Measurements from ENCODE around the gene ATP11A. TPM values are rescaled to one million over a fixed set of nuclear protein-coding genes. Genes with fewer than 3 reads are reported as not detected.

ATP11A gene
- total RNA-seq, 2 donors from 2014 or later: 15.2 to 38.4 TPM

DNA sequence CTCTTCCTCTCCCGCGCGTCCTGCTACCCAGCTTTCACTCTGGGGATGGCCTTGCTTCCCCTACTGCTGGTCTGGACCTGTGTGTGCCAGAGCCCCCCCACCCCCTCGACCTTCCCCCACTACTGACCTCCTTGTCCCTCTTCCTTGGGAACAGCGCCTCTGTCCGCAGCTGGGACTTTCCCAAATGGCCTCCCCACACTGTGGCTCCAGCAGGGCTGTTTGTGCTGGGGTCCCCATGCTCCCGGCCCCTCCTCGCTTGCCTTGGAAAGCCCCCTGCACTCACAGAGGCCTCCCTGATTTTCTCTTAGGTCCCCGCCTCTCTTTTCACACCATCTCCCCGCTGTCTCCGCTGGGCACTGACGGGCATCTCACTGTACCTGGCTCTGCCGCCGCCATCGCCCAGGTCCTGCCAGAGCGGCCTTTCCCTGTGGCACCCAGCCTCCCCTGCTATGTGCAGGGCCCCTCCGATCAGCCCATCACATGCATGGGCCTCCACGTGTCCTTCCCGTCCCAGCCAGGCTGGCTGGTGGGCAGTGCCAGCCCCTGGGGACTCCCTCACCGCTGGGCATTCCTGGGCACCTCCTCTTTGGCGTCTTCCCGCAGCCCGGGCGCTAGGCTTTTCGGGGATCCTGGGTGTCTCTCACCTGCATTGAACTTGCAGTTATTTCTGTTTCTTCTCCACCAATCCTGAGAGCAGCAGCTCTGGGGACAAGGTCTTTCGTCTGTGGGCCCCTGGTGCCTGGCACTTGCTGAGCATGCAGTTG is 118.7 kb downstream of the ATP11A start:
- no peak for ATAC-seq (ENCODE audit: insufficient number of reproducible peaks, low FRiP score, low read depth)
- Histone ChIP-seq H3K36me3 (peaks cover 4% of the 10 kb centered on the region), H3K27ac (no peak overlapping the region), H3K4me1 (ENCODE audit: control insufficient read depth in 1 of 2, low read depth in 2 of 2) (no peaks in the 10 kb centered on the region), H3K27me3 (replicated peaks; ENCODE audit: insufficient read depth) (no peaks in the 10 kb centered on the region), H3K4me3 (no peak overlapping the region), H3K9me3 (no peaks in the 10 kb centered on the region)
- no peak for DNase-seq (ENCODE audit: low spot score)
- TF ChIP-seq, protein P1, sequence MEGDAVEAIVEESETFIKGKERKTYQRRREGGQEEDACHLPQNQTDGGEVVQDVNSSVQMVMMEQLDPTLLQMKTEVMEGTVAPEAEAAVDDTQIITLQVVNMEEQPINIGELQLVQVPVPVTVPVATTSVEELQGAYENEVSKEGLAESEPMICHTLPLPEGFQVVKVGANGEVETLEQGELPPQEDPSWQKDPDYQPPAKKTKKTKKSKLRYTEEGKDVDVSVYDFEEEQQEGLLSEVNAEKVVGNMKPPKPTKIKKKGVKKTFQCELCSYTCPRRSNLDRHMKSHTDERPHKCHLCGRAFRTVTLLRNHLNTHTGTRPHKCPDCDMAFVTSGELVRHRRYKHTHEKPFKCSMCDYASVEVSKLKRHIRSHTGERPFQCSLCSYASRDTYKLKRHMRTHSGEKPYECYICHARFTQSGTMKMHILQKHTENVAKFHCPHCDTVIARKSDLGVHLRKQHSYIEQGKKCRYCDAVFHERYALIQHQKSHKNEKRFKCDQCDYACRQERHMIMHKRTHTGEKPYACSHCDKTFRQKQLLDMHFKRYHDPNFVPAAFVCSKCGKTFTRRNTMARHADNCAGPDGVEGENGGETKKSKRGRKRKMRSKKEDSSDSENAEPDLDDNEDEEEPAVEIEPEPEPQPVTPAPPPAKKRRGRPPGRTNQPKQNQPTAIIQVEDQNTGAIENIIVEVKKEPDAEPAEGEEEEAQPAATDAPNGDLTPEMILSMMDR (IDR thresholded peaks at IDR 0.05): no peak

DNA sequence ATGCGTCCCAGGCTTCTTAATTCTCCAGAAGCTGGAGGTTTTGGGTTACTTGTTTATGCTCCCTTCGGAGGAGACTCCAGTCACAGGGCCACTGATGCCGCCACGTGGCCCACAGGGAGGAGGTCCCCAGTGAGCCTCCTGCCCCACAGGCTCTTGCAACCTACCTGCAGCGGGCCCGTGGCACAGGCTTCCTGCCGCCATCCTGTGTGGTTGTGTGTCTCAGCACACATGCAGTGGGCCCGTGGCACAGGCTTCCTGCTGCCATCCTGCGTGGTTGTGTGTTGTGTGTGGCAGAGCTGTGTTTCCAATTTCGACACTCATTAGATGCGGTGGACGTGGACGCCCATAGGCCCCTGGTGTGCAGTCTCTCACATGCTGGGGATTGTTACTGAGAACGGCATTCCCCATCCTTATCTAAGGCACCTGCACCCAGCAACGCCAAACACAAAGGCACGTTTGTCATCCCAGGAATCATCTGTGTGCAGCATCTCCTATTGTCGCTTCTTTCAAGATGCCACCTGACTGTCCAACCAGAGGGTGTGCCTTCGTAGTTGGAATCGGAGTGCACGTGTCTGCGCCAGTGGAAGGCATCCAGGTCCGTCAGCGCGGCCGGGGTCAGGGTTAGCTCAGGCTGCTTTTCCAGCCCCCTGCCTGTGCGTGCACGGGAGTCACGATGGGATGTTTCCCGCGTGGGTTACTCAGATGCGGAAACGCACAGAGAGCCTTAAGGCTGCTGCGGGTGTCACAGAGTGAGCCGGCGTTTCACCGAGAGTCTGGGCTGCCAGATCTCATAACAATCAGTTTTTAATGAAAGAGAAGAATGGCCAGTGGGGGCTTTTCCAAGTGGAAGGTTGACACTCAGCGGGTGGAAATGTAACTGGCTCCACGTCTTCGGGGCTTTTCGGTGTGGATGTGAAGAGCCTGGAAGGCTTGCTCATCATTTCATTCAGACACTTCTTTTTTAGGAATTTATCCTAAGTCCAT is 119.8 kb downstream of the ATP11A start:
- peaks cover 4% of the 10 kb centered on the region for H3K36me3 ChIP-seq
- H3K27ac ChIP-seq: no peak overlapping the region
- DNase-seq (ENCODE audit: low spot score) (no peak), ATAC-seq (ENCODE audit: insufficient number of reproducible peaks, low FRiP score, low read depth) (no peak)
- H3K27me3 ChIP-seq (replicated peaks; ENCODE audit: insufficient read depth): no peaks in the 10 kb centered on the region
- H3K9me3 ChIP-seq: no peaks in the 10 kb centered on the region
- H3K4me1 ChIP-seq (ENCODE audit: control insufficient read depth in 1 of 2, low read depth in 2 of 2): no peaks in the 10 kb centered on the region
- no peak overlapping the region for H3K4me3 ChIP-seq
- TF ChIP-seq, protein P1 (IDR thresholded peaks at IDR 0.05): no peak

DNA sequence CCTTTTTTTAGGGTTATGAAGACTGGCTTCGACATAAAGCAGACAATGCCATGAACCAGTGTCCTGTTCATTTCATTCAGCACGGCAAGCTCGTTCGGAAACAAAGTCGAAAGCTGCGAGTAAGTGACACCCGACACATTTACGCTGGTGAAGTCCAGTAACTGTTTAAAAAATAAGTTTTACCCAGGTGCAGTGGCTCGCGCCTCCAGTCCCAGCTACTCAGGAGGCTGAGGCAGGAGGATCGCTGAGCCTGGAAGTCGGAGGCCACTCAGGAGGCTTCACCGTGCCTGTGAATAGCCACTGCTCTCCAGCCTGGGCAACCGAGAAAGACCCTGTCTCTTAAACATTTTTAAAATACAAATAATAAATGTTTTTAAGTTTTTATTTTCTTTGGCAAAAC is 120.8 kb downstream of the ATP11A start:
- H3K9me3 ChIP-seq: no peaks in the 10 kb centered on the region
- peaks cover 4% of the 10 kb centered on the region for H3K36me3 ChIP-seq
- DNase-seq (ENCODE audit: low spot score): no peak
- no peak overlapping the region for H3K4me3 ChIP-seq
- TF ChIP-seq, protein P1 (IDR thresholded peaks at IDR 0.05): no peak
- H3K4me1 ChIP-seq (ENCODE audit: control insufficient read depth in 1 of 2, low read depth in 2 of 2): no peaks in the 10 kb centered on the region
- no peak overlapping the region for H3K27ac ChIP-seq
- no peak for ATAC-seq (ENCODE audit: insufficient number of reproducible peaks, low FRiP score, low read depth)
- H3K27me3 ChIP-seq (replicated peaks; ENCODE audit: insufficient read depth): no peaks in the 10 kb centered on the region

DNA sequence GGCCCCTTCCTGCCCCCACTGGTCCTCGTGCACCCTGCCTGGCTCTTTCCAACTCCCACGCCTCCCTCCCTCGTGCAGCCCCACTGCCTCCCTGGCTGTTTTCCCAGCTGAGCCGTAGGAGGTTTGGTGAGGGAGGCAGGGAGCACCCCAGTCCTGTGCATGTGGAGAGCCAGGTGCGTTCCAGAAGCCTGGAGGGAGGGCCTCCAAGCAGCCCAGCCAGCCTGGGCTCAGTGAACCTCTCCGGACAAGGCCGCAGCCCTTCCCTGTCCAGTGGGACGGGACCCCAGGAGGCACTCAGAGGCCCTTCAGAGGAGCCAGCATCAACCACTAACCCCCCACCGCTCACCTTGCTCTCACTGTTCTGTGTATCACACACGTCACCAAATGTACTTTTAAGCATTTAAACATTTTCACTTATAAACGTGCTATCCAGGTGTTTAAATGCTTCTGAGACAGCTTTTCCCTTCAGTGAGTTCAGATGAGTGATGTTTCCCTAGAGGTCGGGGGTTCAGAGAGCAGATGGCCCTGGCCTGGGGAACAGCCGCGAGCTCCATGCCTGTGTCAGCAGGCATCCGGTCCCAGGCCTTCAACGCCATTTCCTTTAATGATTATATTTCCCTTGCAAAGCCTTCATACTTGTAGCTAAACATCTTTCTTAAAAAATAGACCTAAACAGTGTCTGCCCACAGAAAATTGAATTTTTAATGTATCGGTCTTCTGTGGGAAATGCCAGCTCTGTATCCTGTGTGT is 122.6 kb downstream of the ATP11A start:
- no peaks in the 10 kb centered on the region for H3K4me1 ChIP-seq (ENCODE audit: control insufficient read depth in 1 of 2, low read depth in 2 of 2)
- no peak overlapping the region for H3K4me3 ChIP-seq
- TF ChIP-seq, protein P1 (IDR thresholded peaks at IDR 0.05): no peak
- no peak for DNase-seq (ENCODE audit: low spot score)
- H3K9me3 ChIP-seq: no peaks in the 10 kb centered on the region
- H3K36me3 ChIP-seq: peaks cover 2% of the 10 kb centered on the region
- H3K27me3 ChIP-seq (replicated peaks; ENCODE audit: insufficient read depth): no peaks in the 10 kb centered on the region
- H3K27ac ChIP-seq: no peak overlapping the region
- no peak for ATAC-seq (ENCODE audit: insufficient number of reproducible peaks, low FRiP score, low read depth)

Measured in thoracic aorta (tissue), 2 donors.